ENCODE data around the gene HMGN1.
A peak's percentile ranks its signal among the peaks of the same experiment; 100 is the strongest.

The HMGN1 gene

DNA sequence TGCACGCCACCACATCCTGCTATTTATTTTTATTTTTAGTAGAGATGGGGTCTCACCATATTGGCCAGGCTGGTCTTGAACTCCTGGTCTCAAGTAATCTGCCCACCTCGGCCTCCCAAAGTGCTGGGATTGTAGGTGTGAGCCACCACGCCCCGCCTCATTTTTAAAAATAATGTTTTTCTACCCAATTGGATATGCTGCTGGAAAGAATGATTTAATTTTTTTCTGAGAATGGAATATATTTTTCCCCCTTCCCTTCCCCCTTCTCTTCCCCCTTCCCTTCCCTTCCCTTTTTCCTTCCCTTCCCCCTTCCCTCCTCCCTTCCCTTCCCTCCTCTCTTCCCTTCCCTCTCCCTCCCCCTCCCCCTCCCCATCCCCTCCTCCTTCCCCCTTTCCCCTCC, 17.7 kb upstream of the HMGN1 start:
- no peak for DNase-seq

DNA sequence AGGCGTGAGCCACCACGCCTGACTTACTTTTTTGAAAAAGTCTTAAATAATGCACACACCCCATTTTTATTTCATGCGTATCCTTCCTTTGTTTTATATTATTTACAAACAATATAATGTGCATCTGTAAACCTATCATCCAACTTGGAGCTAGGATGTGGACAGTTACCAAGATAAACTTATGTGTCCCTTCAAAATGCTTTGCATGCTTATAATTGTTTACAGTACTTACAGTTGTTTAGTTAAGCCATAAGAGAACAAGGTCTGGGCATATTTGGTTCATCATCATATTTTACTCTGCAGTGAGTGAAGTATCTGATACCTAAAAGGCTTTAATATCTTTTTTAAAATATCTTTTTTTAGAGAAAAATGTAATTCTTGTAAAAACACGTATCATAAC, 16.1 kb upstream of the HMGN1 start:
- no peak for DNase-seq

DNA sequence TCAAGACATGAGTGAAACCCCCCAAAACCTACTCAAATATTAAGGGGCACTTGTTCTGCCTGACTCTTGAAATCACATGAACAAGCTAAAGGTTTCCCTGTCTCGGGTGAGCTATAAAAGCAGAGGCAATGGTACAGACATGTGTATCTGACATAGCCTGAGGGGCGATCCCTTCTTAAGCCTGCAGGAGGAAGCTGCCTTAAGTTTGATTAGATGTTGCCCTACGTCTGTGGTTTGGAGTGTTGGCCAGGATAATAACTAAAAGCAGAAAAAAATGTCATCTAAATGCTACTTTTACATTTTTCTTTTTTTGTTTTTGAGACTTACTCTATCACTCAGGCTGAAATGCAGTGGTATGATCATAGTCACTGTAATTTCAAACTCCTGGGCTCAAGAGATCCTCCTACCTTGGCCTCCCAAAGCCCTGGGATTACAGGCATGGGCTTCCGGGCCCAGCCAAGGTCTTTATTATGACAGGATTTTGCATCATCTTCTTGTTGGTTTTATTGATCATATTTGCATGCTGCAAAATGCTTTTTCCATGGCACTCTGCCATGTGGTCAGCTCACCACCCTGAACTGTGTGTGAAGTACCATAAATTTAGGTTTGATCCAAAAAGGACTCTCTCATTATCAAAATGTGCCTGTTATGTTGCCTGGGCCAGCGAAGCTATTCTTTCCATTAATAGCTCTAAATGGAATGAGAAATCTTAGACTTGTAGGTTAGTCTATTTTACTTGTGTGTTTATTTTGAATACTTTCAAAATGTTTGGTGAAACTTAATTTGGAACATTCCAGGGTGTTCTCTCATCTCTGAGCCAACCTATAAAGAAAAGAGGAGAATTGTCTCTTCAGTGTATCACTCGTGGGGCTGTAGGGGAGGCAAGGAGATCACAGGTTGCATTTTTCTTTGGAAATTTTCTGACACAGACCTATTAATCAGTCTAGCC, 15.0 kb upstream of the HMGN1 start:
- peak; percentile 47 to 67 for DNase-seq

DNA sequence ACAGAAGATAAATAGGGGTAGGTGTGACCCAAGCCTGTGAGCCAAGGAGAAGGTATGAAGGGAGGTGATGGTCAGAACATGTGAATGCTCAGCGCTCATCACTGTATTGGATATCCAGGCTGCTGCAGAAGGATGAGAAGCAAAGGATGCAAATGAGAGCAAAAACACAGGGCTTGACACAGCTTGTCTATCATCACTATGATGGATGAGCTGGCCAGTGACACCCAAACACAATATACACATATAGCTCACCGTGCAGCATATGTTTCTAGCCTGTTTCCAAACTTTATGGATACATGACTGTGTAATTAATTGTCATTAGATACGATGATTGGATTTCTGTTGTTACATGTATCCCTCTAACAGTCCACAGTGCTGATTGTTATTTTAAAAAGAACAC, 13.8 kb upstream of the HMGN1 start:
- no peak for DNase-seq

DNA sequence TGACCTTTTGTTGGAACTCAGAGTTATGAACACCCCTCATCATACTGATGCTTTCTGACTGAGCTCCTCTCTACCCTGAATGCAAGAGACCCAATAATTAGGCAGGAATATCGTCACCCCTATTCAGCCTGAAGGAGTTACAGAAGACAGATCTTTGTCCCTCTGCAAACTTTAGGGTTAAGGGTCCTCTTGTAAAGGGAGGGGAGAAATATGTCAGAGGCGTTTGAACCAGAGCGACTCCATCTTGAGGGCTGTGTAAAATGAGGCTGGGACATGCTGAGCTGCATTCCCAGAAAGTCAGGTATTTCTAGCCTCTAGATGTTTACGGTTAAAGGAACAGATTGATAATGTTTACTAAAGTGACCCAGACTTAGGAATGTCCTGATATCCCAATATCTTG, 10.5 kb upstream of the HMGN1 start:
- no peak for DNase-seq

DNA sequence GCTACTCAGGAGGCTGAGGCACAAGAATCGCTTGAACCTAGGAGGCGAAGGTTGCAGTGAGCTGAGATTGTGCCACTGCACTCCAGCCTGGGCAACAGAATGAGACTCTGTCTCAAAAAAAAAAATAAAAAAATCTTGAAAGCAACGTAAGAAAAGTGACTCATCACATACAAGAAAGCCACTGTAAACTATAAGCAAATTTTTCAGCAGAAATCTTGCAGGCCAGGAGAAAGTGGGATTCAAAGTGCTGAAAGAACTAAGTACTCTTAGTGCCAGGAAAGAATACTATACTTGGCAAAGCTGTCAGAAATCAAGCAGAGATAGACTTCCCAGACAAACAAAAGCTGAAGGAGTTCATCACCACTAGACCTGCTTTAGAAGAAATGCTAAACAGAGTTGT, 4.4 kb upstream of the HMGN1 start:
- DNase-seq: no peak

DNA sequence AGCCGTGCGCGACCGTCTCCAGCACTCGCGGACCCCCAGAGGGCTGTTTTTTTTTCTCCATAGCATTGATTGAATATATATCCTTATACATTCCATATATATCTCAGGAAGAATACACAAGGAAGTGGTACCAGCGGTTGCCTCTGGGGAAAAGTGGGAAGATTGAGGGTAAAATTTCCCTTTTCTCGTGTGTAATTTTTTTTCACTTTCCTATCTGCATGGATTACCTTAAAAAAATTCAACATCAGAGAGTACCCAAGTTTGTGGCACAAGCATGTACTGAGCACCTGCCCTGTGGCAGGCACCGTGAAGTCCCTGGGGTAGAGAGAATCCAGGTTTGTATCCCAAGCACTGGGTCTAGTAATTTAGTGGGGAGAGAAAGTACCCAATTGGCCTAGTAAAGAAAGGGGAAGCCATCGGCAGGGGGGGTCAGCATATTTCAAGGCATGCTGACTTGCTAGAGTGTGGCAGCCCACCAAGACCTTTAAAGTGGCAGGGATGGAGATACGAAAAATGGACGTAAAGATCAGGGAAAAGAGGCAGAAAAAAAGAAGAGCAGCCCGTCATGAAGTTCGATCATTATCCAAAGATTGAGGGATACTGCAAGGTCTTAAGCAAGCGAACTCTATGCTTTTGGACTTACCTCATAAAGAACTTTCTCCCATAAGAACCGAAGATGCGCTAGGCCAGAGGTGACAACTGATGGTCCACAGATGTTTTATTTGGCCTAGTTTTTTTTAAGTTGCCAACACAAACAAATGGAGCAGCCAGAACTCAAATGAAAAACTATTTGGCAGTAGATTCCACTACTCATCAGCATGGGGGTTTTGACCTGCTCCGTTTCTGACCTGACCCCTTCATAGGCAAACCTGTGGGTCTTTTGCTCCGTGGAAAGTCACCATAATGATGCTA, 1.5 kb upstream of the HMGN1 start:
- no peak for DNase-seq

DNA sequence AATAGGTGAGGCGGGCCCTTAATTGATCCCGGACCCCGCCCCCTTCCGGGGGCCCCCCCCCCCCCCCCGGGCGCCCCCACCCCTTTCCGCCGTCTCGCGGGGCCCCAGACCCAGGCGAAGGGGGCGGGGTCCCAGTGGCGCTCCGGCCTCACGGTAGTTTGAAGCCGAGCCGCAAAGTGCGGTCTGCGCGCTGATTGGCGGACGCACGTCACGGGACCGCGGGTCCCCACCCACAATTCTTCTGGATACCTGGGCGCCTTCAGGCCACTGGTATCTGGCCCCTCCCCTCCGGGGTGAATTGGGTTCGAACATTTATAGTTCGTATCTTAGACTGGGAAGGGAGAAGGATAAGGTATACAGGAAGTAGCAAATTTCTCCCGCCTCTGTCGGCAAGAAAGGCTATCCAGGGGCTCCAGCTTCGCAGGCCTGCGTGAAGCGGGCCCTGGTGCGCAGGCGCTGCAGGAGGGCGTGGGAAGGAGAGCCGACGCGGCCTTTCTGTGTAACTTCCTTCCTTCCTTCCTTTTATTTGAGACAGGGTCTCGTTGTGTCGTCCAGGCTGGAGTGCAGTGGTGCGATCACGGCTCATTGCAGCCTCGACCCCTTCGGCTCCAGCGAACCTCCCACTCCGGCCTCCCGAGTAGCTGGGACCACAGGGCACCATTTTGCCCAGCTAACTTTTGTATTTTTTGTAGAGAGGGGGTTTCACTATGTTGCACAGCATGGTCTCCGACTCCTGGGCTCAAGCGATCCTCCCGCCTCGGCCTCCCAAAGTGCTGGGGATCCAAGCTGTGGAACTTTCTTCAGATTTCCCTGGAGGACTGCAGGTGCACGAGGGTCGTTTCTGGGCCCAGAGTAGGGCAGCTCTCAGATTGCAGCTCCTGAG, 564 bp upstream of the HMGN1 start:
- DNase-seq: peak; percentile 92 to 99

DNA sequence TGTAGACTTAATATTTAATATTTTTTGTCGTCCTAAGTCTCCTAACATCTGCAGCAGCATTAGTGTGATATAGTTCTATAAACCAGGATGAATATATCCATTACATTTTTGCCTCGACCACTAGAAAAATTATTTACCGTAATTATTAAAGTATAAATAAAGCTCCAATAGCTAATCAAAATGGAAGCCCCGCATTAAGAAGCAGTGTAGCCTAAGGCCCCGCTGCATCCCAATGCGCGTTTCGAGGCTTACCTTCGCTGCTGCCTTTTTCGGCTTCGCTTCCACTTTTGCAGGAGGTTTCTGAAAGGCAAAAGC, 891 bp downstream of the HMGN1 start:
- DNase-seq: peak in 1 of 2 experiments; percentile 71

DNA sequence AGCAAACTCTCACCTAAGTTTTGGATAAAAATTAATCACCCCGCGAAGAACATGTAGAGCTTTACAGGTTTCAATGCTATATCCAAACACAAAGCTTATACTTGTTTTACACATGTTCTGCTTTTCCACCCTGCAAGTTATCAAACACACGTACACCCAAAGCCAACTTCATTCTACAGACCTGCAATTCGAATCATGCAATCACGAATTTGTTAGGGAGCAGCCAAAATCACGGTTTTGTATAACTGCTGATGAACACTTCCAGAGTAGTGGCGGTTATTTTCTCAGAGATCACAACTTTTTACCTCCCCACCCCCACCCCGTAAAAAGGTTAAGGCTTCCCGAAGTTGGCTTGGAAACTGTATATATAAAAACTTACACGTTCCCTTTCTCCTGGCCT, 1.4 kb downstream of the HMGN1 start:
- no peak for DNase-seq

DNA sequence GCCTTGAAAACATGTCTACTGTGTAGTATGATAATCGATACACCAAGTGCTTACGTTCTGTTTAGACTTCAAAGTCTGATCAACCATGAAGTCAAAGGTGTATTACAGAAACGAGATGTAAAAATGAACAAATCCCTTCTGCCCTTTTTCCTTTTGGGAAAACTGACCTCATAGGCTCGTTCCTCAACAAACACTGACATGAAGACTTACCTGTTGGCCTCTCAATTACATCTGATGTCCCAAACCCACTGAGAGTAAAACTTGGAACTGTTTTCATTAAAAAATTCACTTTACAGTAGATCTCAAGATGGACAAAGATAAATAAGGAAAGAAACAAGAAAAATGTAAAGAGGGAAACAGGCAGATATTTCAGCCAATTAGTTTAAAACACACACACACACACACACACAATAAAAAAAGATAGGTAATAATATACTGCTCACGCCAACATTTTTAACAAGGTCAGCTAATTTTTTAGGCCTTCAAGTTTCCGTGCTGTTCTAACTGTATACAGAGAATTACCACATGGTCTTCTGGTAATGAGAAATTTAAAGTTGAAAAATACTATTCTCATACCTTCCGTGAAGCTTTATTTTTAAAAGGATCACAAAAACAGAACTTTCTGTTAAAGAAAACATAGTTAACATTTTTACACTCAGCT, 2.1 kb downstream of the HMGN1 start:
- DNase-seq: no peak

DNA sequence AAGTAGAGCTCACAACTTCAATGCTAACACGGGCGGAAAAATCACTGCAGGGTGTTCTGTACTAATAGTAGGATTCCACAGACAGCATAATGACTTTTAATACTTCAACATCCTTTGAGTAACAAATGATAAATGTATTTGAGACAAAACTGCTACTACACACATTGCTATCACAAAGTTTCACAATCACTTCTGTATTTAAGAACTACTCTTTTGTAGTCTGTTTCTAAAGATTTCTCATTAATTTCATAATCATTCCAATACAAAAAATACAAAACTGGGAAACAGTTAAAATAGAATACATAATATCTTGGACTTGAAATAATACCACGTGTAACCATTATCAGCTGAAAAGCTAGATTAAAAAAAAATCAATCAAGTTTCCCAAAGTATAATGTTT, 2.7 kb downstream of the HMGN1 start:
- no peak for DNase-seq

DNA sequence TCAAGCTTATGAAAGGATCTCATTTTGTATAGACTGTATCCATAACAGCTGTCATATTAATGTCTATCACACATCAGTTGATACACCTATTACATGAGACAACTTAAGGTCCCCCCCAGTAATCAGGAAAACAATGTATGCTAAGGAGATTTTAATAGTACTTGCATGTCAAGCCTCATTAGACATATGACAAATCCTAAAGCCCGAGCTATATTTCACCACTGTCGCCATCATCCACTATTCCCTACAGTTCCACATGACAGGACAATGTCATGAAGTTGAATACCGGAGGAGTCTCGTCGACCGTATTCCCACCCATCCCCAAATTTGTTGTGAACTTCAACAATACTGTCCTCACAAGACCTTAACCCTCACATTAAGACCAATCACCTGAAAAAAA, 3.4 kb downstream of the HMGN1 start:
- DNase-seq: no peak

DNA sequence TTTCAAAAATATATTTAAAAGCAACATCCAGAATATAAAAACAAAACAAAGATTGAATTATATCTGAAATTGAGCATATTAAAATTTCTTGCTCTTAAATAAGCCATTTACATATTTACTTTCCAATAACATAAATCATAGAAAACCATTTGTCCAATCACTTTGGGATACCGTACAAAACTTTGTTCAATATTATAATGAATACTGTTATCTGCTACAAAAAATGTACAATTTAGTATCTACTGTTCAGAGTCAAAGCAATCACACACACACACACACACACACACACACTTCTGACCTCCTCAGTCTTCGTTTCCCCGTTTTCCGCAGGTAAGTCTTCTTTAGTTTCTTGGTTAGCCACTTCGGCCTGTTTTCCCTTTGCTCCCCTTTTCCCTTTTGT, 4.0 kb downstream of the HMGN1 start:
- DNase-seq: no peak

DNA sequence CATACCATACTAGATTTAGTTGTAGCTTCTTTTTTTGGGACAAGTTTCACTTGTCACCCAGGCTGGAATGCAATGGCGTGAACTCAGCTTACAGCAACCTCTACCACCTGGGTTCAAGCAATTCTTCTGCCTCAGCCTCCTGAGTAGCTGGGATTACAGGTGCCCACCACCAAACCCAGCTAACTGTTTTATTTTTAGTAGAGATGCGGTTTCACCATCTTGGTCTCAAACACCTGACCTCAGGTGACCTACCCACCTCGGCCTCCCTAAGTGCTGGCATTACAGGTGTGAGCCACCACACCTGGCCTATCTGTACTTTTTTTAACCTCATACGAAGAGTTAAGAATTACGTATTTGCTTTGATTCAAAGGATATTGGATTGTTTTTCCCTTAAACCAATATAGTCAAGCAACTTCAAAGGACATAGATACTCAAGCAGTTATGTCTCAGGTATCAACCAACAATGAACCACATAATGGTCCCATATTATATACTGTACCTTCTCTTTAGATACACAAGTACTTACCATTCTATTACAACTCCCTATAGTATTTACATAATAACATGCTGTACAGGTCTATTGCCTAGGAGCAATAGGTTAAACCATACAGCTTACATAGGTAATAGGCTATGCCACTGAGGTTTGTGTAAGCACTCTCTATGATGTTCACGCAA, 7.5 kb downstream of the HMGN1 start:
- no peak for DNase-seq

DNA sequence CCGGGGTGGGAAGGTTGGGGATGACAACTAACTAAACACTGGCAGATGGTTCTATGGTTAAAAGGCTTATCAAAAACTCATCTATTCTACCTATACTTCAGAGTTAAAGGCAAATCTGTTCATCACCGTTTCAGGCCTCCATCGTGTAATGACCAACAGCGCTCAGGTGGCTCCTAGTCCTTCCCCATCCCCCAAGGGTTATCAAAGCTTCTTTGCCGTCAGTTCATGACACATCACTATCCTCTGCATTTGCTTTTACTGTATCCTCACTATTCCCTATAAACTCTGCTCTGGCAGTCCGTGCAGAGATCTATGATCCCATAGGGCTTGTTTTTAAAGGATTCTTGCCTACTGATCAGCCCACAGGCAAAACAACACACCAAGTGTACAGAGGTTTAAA, 8.2 kb downstream of the HMGN1 start:
- no peak for DNase-seq

DNA sequence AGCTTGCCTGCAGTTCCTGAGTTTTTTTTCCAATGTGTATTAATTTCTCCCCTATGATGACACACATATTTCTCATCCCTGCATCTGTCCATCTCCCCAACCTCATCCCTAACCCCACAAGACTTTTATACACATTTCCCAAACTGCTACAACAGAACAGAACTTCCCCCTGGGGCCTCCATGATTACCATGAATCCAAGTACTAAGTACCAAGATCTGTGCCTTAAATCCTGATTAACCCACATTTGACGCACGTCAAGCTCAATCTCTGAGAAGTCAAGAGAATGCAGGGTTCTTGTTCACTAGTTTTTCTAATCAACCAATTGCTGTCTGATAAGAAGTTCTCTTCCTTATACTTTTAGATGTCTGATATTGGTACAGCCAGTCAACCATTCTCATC, 9.7 kb downstream of the HMGN1 start:
- no peak for DNase-seq

DNA sequence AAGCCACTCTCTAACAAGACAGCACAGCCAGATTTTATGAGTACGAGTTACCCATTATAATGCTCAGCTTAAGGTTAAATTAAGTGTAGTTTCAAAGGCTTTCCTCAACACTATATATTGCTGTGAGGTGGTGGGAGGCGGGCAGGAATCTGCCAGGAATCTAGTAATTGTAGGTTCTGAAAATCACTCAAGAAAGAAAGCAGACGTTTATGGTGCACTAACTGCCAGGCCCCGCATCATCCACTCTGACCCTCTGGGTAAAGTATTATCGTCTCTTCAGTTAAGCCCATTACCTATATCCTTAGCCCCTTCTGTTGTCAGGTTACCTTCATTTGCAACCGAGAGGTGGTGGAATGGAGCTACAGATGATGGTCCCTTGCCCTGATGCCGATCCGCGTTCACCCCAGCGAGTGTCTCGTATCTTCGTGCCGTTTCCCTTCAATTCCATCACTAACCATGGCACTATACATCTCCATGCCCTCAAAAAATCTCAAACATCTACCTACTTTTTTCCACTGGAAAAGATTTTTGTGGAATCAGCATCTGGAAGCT, 12.4 kb downstream of the HMGN1 start:
- DNase-seq: peak in 1 of 2 experiments; percentile 15

DNA sequence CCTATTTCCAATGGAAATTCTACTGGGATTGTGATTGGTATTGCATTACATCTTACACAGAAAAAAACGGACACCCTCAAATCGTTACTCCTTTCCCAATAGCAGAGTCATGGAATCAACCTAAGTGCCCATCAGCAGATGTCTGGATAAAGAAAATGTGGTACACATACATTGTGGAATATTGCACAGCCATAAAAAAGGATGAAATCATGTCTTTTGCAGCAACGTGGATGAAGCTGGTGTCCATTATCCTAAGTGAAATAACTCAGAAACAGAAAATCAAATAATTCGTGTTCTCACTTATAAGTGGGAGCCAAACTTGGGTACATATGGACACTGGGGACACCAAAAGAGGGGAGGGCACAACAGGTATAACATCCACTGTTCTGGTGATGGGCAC, 14.3 kb downstream of the HMGN1 start:
- no peak for DNase-seq

DNA sequence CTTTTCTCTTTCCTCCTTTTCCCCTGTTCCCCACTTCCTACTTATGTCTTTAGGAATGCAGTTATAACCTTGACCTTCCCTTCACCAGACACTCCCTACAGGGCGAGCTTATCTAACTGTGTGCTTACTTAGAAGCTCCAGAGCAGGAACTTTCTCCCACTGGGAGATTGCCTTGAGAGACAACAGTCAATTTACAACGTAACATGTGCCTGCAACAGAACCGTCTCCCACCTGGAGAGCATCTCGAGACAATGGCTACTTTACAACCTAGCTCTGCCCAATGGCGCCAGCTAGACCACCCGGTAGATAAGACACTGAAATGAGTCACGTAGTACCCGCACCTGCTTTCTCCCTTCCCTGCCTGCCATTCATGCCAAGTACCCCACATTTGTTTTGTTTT, 16.7 kb downstream of the HMGN1 start:
- no peak for DNase-seq

DNA sequence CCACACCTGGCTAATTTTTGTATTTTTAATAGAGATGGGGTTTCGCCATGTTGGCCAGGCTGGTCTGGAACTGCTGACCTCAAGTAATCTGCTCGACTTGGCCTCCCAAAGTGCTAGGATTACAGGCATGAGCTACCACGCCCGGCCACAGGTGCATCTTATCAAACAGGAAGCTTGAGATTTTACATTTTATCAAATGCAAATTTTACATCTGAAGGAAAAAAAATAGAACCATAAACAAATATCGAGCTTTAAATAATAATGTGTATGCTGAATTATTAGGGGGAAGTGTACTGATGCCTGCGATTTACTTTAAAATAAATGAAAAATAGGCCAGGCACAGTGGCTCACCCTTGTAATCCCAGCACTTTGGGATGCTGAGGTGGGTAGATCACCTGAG, 18.9 kb downstream of the HMGN1 start:
- DNase-seq: no peak

DNA sequence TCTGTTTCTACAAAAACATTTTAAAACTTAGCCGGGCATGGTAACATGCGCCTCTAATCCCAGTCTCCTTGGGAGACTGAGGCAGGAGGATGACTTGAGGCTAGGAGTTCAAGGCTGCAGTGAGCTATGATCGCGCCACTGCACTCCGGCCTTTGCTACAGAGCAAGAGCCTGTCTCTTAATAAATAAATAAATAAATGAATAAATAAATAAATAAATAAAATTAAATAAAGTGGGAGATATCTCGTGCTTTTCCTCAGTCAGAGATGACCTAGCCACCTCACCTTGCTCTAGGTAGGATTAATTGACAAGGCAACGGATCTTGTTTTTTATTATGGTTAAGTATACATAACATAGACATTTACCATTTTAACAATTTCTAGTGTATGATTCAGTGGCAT, 21.2 kb downstream of the HMGN1 start:
- no peak for DNase-seq

All from NCI-H526 (cell line).